Measurements from ENCODE around the gene ZFYVE26.
"Not testable (repeated sequence)": the region's sequence is repeated elsewhere in the genome, so short reads cannot be mapped to it uniquely, and the experiment has no call there.

ZFYVE26 gene

GRCh38 chr14:67749341-67750084 lies 66.9 kb downstream of the ZFYVE26 start:
- no peak for DNase-seq (ENCODE audit: low read depth)

DNA sequence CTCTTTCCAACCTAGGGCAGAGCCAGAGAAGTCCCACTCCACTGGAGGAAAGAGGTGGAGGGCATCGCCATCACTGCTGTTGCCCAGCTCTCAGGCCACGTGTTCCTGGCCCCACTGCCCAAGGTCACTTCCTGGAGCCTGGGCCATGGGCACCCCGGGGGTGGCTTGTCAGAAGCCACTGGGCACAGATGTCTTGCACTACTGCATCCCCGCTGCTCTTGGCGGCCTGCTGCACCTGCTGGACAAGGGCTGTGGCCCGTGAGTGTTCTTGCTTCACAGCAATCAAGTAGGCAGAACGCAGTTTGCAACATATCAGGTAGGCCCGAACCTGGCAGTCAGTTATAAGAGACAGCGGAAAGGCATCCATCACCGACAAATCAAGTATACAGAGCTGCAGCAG lies 68.1 kb downstream of the ZFYVE26 start:
- DNase-seq (ENCODE audit: low read depth), result no peak

DNA sequence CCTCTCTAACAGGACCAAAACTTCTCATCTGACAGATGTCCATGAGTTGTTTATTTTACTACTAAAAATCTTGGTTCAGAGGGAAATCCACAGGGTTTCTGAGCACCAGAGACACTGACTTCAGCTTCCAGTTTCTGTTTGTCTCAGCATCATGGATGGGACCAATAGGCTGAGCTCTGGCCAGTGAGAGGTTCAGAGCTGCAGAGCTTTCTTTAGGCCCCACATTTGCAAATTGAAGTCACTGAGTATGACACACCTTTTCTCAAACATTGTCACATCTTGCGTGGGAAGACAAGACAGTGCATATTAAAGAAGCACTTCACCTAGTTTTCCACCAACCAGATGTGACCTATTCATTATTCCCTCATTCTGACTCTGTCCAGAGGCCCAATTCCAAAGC lies 69.5 kb downstream of the ZFYVE26 start:
- no peak for DNase-seq (ENCODE audit: low read depth)

- no peak for DNase-seq (ENCODE audit: low read depth)
Measured at GRCh38 chr14:67744046-67744445, 72.3 kb downstream of the ZFYVE26 start.

DNA sequence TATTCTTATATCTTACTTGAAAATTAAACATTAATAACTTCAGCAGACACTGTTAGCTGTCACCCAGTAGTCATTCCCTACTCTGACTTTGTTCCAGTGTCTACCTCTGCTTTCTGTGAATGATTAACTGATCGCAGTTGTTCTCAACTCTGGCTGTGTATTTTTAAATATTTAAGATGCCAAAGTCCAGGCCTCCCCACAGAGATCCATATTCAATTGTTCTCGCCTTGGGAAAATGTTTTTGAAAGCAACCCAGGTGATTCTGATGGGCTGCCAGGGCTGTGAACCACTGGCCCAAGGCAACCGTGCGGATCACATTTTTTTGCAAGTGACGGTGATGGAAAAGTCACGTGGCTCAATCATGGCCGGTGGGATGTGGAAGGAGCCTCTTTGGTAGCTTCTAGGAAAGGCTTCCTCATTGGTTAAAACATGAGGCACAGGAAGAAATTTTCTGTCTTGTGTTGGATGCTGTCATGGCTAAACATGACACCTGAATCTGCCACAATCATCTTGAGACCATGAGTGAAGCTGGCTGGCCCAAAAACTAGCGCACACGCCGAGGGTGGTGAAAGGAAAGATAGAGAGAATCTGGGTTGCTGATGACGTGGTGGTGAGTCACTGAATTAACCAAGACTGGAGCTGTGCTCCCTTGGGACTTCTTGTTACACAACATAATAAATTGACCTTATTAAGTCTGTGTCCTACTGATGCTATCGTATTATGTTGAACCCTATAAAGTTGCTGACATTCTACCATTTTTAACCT lies 77.5 kb downstream of the ZFYVE26 start:
- DNase-seq (ENCODE audit: low read depth), result no peak

DNA sequence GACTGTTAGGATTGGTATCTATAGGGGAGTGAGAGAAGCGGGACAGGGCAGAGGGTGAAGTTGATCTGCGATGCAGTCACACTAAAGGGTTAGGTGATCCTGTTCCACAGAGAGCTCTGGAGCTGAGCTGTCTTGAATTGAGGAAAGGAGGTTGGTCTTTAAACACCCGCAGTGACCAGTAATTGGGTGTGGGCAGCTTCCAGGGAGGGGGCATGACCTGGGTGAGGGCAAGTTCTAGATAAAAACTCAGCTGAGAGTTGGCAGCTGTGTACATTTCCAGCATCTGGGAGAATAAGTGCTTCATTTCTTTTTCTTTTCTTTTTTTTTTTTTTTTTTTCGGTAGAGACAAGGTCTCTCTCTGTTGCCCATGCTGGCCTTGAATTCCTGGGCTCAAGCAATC lies 79.6 kb downstream of the ZFYVE26 start:
- DNase-seq (ENCODE audit: low read depth), result no peak

- no peak for DNase-seq (ENCODE audit: low read depth)
Measured at GRCh38 chr14:67735336-67736147, 80.8 kb downstream of the ZFYVE26 start.

GRCh38 chr14:67734675-67735074 lies 81.7 kb downstream of the ZFYVE26 start:
- DNase-seq (ENCODE audit: low read depth), result no peak

DNA sequence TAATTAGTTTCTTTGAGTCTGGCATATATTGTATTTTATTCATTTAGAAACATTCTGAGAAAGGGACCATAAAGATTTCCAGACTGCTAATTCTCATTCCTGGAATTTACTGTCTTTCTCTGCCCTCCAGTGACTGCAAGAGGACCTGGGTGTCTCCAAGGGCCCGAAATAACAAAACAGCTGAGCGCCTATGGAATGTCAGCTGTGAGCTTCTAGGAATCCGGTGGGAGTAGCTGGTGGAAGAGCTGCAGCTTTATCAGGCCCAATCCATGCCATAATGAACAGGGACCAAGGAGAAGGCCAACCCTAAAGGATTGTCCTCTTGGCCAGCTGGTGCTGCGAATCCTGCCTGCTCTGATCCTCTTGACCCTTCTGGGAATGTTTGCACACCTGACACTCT lies 82.8 kb downstream of the ZFYVE26 start:
- DNase-seq (ENCODE audit: low read depth), result no peak

GRCh38 chr14:67729072-67729885 lies 87.1 kb downstream of the ZFYVE26 start:
- DNase-seq (ENCODE audit: low read depth), result no peak

DNA sequence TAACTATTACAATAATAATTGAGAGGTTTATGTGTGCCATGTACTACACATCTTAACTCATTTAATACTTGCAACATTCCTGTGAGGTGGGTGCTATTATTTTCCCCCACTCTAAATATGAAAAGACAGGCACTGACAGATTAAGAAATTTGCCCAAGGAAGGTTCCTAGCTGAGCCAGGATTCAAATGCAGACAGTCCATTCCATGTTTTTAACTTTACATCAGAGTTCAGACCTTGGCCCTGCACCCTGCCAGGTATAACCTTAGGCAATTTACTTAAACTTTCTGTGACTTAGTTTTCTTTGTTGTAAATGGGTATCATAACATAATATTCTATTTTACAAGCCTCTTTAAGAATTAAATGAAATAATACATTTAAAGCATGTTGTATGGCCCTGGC lies 88.1 kb downstream of the ZFYVE26 start:
- no peak for DNase-seq (ENCODE audit: low read depth)

DNA sequence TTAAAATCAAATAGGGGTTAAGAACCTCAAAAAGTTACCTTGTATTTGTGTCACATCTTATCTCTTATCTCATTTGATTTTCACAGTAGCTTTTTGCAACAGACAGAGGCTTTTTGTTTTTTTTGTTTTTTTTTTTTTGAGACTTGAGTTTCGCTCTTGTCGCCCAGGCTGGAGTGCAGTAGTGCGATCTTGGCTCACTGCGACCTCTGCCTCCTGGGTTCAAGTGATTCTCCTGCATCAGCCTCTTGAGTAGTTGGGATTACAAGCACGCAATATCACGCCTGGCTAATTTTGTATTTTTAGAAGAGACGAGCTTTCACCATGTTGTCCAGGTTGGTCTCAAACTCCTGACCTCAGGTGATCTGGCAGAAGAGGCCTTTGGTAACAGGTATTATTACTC lies 89.0 kb downstream of the ZFYVE26 start:
- DNase-seq (ENCODE audit: low read depth), result no peak

- DNase-seq (ENCODE audit: low read depth), result no peak
Measured at GRCh38 chr14:67725171-67725570, 91.2 kb downstream of the ZFYVE26 start.

DNA sequence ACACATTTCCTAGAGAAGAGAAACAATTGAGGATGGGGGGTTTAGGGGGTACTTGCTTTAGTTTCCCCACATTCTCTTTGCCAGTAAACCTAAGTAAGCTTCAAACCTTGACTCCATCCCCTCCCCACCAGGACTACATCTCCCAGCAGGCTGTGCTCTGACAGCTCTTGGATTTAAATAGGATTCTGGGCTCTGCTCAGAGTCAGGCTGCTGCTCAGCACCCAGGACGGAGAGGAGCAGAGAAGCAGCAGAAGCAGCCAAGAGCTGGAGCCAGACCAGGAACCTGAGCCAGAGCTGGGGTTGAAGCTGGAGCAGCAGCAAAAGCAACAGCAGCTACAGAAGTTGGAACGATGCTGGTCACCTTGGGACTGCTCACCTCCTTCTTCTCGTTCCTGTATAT lies 94.1 kb downstream of the ZFYVE26 start:
- DNase-seq (ENCODE audit: low read depth), result no peak

GRCh38 chr14:67721875-67722274 lies 94.5 kb downstream of the ZFYVE26 start:
- DNase-seq (ENCODE audit: low read depth), result no peak

DNA sequence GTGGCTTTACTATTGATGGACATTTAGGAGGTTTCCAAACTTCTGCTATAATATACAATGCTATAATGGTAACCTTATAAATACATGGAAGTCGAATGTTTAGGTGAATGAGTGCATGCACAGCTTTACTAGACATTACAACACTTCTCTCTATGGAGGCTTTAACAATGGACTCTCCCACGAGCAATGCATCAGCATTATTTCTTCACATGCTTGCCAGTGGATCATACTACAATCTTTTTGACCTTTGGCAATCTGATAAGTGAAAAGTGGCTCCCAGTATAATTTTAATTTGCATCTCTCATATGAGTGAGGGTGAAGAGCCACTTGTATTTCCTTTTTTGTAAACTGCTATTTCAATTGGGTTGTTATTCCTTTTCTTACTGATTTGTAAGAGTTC lies 96.5 kb downstream of the ZFYVE26 start:
- no peak for DNase-seq (ENCODE audit: low read depth)

- DNase-seq (ENCODE audit: low read depth), result not testable (repeated sequence)
Measured at GRCh38 chr14:67719385-67719784, 97.0 kb downstream of the ZFYVE26 start.

DNA sequence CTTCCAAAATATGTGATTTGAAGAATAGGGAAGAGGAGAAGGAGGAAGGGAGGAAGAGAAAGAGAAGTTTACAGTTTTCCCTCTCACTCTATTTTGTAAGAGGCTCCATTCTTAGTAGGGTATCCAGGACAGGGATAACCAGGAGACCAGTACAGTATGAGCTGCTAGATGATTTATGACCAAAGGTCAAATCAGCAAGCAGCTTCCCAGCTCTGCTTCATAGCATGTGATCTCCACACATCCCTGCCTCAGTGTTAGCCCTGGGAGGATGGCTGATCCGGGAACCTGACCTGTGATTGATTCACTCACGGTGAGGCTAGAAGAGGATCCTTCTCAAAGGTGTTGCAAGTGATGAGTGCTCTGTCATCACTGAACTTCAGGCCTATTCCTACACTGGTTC lies 98.1 kb downstream of the ZFYVE26 start:
- DNase-seq (ENCODE audit: low read depth), result no peak

DNA sequence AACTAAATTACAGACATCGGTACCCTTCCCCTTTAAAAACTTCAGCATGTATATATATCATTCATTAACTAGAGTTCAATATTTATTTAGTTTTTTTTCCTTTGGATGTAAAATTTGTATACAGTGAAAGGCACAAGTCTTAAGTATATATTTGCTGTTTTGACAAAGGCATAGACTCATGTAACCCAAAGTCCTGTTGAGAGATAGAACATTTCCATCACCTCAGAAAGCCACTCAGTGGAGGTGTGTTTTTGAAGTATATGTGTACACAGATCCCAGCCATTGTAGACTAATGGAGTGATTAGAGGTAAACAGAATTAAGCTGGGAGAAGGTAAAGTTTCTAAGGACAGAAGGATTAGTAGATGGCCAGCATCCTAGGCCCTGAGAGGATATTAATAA lies 99.3 kb downstream of the ZFYVE26 start:
- no peak for DNase-seq (ENCODE audit: low read depth)

DNA sequence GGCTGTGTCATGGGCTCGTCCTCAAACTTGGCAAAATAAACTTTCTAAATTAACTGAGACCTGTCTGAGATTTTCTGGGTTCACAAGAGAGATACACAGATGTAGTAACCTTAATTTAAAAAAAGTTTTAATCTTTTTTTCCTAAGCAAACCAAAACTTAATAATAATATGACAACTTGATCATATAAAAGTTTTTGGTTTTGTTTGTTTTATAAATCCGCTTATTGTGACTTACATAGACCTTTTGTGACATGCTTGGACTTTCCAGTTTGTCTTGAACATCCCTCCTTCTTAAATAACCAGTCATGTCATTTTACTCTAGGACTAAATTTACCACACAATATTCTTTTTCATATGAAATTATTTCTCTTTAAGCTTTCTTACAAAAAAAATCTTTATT lies 106.2 kb downstream of the ZFYVE26 start:
- DNase-seq (ENCODE audit: low read depth), result no peak

- not testable (repeated sequence) for DNase-seq (ENCODE audit: low read depth)
Measured at GRCh38 chr14:67709796-67710195, 106.6 kb downstream of the ZFYVE26 start.

GRCh38 chr14:67709346-67709745 lies 107.0 kb downstream of the ZFYVE26 start:
- not testable (repeated sequence) for DNase-seq (ENCODE audit: low read depth)

Data from stimulated activated CD8-positive, alpha-beta memory T cell treated with anti-CD3 and anti-CD28 coated beads, Interleukin-7, amount 100 ng/mL, for 24 hours (primary cell).